ENCODE measurements around the gene GARNL3. TPM values are rescaled to one million over a fixed set of nuclear protein-coding genes. Genes with fewer than 3 reads are reported as not detected.

Gene GARNL3
- total and polyA plus RNA-seq, 2 donors (not counting 3 experiments of a cell fraction or from before 2014, with no cell fraction given) = 1.4 to 8.3 TPM

DNA sequence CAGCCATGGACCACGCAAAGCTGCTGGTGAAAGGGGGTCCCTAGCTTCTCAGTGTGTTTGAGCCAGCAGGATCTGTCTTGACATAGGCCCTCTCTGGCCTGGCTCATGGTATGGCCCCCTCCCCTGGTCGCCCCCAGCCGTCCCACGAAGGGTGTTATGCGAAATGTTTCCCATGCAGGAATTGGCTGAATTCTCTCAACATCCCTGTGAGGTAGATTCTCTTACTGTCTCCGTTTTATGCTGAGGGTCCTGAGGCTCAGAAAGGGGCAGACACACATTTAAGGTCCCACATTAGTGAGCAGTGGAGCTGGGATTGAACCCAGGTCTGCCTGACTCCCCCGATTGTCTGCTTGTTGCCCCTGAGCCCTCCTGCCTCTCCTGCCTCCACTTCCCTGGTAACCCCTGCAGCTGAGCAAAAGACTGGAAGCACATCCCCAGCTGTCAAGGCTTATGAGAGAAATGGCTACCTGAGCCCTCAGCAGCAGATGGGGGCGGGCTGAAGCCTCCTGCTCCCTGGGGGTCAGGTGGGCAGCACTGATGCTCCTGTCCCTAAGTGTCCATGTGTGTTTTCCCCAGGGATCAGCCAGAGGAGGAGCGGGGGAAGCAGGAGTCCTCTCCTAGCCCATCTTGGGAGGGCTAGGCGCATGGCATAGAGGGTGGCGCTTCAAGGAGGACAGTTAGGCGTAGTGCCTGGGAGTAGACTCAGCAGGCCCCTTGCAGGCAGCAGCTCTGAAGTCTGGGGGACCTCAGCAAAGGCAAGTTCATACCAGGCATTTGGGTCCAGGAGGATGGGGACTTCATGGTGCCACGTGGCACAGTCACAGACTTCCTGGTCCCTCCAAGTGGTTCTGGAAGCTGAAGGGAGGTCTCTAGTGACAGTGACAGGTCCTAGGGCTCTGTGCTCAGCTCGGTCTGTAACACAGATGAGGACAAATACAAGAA is 49.0 kb upstream of the GARNL3 start:
- Histone ChIP-seq H3K36me3 (ENCODE audit: control insufficient read depth in 2 of 2, extremely low read depth in 1 of 2, insufficient read depth in 2 of 2, low read length in 2 of 2) (no peaks in the 10 kb centered on the region), H3K4me2 (ENCODE audit: insufficient read depth, low read length) (no peak overlapping the region), H3K9me3 (replicated peaks; ENCODE audit: control insufficient read depth, insufficient read depth, low read length) (no peaks in the 10 kb centered on the region), H3K4me3 (replicated peaks in 1 of 3; ENCODE audit: insufficient read depth in 1 of 3, low read depth in 1 of 3, low read length in 3 of 3) (no peak overlapping the region), H3K9me1 (replicated peaks; ENCODE audit: control insufficient read depth, extremely low read depth, insufficient read depth, low read length) (no peaks in the 10 kb centered on the region), H3K27me3 (ENCODE audit: control insufficient read depth in 2 of 2, insufficient read depth in 2 of 2, low read length in 2 of 2) (peaks cover 0 to 5% of the 10 kb centered on the region in 2 experiments), H3K9ac (replicated peaks; ENCODE audit: extremely low read depth, insufficient read depth, low read length) (no peak overlapping the region), H3K79me2 (ENCODE audit: control insufficient read depth, insufficient read depth, low read length) (no peaks in the 10 kb centered on the region), H3K4me1 (ENCODE audit: control insufficient read depth, extremely low read depth, insufficient read depth, low read length) (no peaks in the 10 kb centered on the region), H4K20me1 (replicated peaks; ENCODE audit: control insufficient read depth, extremely low read depth, insufficient read depth, low read length) (no peaks in the 10 kb centered on the region), H2AFZ (ENCODE audit: low read depth, low read length) (no peak overlapping the region), H3K27ac (ENCODE audit: insufficient read depth, low read depth, low read length) (no peak overlapping the region)
- no peak for DNase-seq (ENCODE audit: low read depth, low spot score)
- FAIRE-seq = no peak
- no TSS peak for BruUV-seq (replicated peaks)
- POLR2A ChIA-PET = no interaction called here
- dilution Hi-C loops (cut with MboI; ENCODE audit: extremely low pct_ligation_motif_present, low sequenced_read_pairs) (no loop called here), intact Hi-C loops (cut with micrococcal nuclease) (no loop called here)
- TF ChIP-seq, protein P1, sequence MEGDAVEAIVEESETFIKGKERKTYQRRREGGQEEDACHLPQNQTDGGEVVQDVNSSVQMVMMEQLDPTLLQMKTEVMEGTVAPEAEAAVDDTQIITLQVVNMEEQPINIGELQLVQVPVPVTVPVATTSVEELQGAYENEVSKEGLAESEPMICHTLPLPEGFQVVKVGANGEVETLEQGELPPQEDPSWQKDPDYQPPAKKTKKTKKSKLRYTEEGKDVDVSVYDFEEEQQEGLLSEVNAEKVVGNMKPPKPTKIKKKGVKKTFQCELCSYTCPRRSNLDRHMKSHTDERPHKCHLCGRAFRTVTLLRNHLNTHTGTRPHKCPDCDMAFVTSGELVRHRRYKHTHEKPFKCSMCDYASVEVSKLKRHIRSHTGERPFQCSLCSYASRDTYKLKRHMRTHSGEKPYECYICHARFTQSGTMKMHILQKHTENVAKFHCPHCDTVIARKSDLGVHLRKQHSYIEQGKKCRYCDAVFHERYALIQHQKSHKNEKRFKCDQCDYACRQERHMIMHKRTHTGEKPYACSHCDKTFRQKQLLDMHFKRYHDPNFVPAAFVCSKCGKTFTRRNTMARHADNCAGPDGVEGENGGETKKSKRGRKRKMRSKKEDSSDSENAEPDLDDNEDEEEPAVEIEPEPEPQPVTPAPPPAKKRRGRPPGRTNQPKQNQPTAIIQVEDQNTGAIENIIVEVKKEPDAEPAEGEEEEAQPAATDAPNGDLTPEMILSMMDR (IDR thresholded peaks at IDR 0.05; ENCODE audit: extremely low read depth in 1 of 2, insufficient read depth in 1 of 2, low read depth in 1 of 2, low read length in 2 of 2) = no peak
- TF ChIP-seq, protein P2, sequence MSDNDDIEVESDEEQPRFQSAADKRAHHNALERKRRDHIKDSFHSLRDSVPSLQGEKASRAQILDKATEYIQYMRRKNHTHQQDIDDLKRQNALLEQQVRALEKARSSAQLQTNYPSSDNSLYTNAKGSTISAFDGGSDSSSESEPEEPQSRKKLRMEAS (IDR thresholded peaks at IDR 0.05; ENCODE audit: insufficient read depth, insufficient read length) = no peak
- CTCF ChIA-PET = interaction anchor here (0.9 to 7.1 kb wide), 24 partner anchors 9 to 706 kb away, joined by 3 to 71 read pairs (median 7); partner anchors contain the start of genes SLC2A8 and TOR2A
